Stimulated activated CD8-positive, alpha-beta memory T cell treated with anti-CD3 and anti-CD28 coated beads, Interleukin-12 subunit alpha, Interleukin-12 subunit beta, amount 100 ng/mL, for 24 hours (primary cell): Measurements from ENCODE around the gene OLFML2B.
"Not testable (repeated sequence)": the region's sequence is repeated elsewhere in the genome, so short reads cannot be mapped to it uniquely, and the experiment has no call there.

Experiments used
- DNase-seq: peaks from one replicate; pipeline ENCODE4 v3.0.0-alpha.2; 2020; ENCODE audit errors: extremely low read depth

Gene OLFML2B

GRCh38 chr1:162023547-162024501, at the start of gene OLFML2B:
TSS of gene OLFML2B (minus strand) at chr1:162023869. CDS start at chr1:162023430, 439 bp downstream.
- DNase-seq: peak; percentile 10

GRCh38 chr1:162072740-162073139, 49.1 kb upstream of the OLFML2B start:
- no peak for DNase-seq

GRCh38 chr1:162070825-162071224, 47.2 kb upstream of the OLFML2B start:
- DNase-seq: no peak

- DNase-seq: no peak
These were observed 46.6 kb upstream of the OLFML2B start for GRCh38 chr1:162070094-162070748.

GRCh38 chr1:162069334-162070093, 45.8 kb upstream of the OLFML2B start, which contains the start of gene NOS1AP:
TSS of gene NOS1AP (plus strand) at chr1:162069691. CDS start at chr1:162070178, 487 bp downstream.
- peak; percentile 60 for DNase-seq

DNA sequence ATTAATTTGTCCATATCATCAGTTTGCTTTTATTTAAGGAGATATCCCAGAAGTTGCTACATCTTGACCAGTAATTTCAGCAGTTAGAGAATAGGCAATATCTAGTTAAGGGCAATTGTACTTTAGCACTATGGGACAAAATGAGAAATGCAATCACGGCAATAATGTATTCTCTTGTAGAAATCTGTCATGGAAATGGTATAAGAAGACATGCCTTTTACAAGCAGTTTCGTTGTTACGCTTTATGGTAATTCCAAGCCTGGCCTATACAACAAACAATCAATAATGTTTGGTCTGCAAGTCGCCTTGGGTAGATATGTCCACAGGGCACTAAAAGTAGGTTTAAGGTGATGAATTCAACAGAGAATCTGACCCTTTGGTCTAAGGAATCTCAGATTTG, 44.6 kb upstream of the OLFML2B start:
- DNase-seq: no peak

GRCh38 chr1:162067466-162067865, 43.8 kb upstream of the OLFML2B start:
- no peak for DNase-seq

DNA sequence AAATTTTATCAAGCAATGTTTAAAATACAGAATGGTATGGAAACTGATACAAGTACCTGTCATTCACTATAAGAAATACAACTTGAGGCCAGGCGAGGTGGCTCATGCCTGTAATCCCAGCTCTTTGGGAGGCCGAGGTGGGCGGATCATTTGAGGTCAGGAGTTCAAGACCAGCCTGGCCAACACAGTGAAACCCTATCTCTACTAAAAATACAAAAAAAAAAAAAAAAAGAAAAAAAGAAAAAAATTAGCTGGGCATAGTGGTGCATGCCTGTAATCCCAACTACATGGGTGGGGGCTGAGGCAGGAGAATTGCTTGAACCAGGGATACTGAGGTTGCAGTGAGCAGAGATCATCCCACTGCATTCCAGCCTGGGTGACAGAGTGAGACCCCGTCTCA, 43.2 kb upstream of the OLFML2B start:
- DNase-seq: not testable (repeated sequence)

DNA sequence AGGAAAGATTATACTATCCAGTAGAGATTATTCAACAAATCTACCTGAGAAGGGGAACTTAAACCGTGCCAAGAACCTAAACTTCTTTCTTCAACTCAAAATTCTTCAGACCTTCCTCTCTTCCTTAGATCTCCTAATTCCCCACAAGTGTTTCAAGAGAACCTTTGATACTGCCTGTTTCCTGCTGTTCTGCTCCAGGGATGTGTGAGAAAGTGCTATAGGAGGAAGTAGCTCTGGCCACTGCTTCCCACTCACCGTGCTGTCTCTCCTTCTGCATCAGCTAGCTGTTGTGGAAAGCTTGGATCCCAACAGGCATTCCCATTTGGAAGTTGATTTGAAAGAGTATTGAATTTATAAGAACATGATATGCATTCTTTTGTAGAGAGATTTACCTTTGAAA, 41.3 kb upstream of the OLFML2B start:
- no peak for DNase-seq

DNA sequence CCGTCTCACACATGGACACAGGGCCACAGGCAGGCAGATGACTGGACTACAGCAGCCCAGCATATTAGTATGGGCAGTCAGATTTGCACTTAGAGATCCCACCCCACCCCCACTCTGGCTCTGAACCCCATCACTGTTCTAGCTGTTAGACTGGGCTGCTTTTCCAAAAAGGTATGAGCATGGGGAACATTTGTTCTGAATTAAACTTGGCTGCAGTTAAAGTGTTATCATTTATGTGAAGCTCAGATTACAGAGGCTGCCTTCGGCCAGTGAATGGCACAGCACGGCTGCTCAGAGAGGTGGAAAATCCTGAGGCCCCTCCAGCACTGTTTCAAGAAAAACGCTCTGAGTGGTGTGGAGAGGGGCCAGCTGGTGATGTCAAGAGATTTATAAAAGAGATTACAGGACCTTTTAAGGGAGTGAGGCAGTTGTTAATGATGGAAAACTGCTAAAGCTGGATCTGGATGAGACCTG, 38.9 kb upstream of the OLFML2B start:
- no peak for DNase-seq

- DNase-seq: no peak
These were observed 36.6 kb upstream of the OLFML2B start for GRCh38 chr1:162060314-162060713.

GRCh38 chr1:162059721-162060120, 36.1 kb upstream of the OLFML2B start:
- no peak for DNase-seq

DNA sequence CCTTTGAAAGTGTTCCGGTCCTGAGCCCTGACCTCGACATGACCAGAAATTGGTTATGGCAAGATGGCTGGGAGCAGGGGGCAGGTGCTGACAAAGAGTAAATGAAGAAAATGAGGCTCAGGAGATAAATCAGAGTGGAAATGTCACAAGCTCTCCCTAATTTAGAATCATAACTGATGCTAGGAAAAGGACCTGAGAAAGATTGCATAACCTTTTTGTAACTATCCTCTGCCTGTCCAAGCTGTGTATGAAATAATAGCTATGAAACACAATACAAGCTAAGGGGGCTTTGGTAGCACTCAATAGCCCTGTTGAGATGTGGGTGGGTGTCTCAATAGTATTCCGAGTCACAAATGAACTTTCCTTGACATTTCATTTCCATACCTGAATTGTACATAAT, 32.9 kb upstream of the OLFML2B start:
- DNase-seq: no peak

GRCh38 chr1:162056043-162056442, 32.4 kb upstream of the OLFML2B start:
- no peak for DNase-seq

DNA sequence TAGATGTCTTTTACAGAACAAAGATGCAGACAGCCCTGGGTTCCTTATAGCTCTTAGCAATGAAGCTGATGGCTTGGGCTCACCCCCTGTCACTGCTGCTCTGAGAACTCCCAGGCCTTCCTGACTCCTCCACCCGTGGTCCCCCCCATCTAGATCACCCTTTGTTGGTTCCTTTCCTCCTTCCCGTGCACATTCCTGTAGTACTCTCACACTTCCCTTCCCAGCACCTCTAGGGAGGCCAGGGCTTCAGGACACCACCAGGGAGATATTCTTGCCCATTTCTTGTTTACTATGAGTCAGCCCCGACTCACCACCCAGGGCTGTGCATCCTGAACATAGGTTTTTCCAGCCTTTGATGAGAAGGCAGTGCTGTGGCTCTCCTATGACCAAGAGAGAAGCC, 31.4 kb upstream of the OLFML2B start:
- no peak for DNase-seq

- DNase-seq: not testable (repeated sequence)
These were observed 30.3 kb upstream of the OLFML2B start for GRCh38 chr1:162053949-162054348.

GRCh38 chr1:162046921-162047320, 23.3 kb upstream of the OLFML2B start:
- no peak for DNase-seq

- DNase-seq: no peak
These were observed 18.7 kb upstream of the OLFML2B start for GRCh38 chr1:162042361-162042760.

DNA sequence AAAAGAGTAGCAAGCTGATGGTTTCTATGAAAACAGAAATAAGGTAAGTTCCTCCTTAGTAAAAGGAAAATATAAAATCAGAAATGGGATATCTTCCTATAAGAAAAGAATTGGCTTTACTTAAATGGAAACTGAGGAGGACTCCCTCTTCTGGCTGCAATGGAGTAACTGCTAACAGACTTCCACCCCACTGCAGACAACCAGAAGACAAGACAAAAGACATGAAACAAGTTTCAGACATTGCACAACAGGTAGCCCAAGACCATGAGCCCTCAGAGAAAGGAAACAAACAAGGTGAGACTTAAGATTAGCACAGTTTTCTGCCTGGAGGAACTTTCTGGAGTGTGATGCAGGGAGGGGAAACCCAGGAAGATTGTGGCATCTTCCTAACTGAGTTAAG, 17.0 kb upstream of the OLFML2B start:
- no peak for DNase-seq

GRCh38 chr1:162040001-162040400, 16.3 kb upstream of the OLFML2B start:
- no peak for DNase-seq

- DNase-seq: no peak
These were observed 15.0 kb upstream of the OLFML2B start for GRCh38 chr1:162038624-162039023.

DNA sequence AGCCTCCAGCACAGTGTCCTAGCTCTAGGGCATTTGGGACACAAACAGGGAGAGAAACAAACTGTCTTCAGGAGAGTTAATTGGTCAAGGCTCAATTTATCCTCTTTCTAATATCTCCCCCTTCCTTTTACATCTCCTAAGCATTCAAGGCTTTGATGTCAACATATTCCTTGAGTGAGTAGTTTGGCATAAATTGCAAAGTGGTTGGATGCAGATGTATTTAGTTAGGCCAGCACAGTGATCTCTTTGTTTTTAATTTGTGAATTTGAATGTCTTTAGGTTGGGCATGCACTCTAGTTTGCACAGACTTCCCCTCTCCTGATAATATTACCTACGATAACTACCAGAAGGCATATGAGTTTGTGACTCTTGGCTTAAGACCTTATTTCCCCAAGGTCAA, 12.5 kb upstream of the OLFML2B start:
- DNase-seq: no peak
